ENCODE results near the gene BIN2. TPM values are rescaled to one million over a fixed set of nuclear protein-coding genes. Genes with fewer than 3 reads are reported as not detected.
"Not testable (repeated sequence)": the region's sequence is repeated elsewhere in the genome, so short reads cannot be mapped to it uniquely, and the experiment has no call there.

BIN2 gene
- total RNA-seq, 1 experiment from 2014 or later = not detected

GRCh38 chr12:51351913-51352532, 28.0 kb upstream of the BIN2 start:
- in situ Hi-C loops (cut with HindIII; ENCODE audit: low pct_unique_long_range_greater_than_20kb, low sequenced_read_pairs) = no loop called here
- DNase-seq (ENCODE audit: low read depth, low spot score) = peak; percentile 84

DNA sequence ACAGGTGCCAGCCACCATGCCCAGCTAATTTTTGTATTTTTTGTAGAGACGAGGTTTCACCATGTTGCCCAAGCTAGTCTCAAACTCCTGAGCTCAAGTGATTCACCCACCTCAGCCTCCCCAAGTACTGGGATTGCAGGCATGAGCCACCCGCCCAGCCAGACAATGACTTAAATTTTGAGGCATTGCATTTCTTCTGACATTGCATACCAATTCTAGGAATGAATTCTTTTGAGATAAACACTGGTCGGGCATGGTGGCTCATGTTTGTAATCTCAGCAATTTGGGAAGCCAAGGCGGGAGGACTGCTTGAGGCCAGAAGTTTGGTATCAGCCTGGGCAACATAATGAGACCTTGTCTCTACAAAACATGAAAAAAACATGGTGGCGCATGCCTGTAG, 25.1 kb upstream of the BIN2 start:
- DNase-seq (ENCODE audit: low read depth, low spot score) = no peak
- in situ Hi-C loops (cut with HindIII; ENCODE audit: low pct_unique_long_range_greater_than_20kb, low sequenced_read_pairs) = no loop called here

DNA sequence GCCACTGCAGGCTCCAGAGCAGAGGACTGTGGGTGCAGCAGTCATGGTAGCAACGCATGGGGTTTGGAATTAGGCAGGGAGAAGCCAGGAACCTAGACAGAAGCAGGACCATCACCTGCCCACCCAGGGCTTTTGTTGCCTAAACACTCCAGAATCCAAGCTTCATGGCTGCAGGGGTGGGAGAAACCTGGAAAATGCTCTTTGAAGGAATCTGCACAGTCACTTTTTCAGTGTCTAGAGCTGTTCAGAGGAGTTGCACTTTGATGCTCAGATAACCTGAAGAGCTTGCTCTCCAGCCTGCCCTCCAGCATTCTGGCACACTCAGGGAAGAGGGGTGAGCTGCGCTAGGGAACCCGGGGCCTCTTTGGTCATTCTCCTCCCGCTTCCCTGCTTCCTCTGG, 24.1 kb upstream of the BIN2 start:
- no peak for DNase-seq (ENCODE audit: low read depth, low spot score)
- in situ Hi-C loops (cut with HindIII; ENCODE audit: low pct_unique_long_range_greater_than_20kb, low sequenced_read_pairs) = no loop called here

GRCh38 chr12:51346581-51346980, 22.6 kb upstream of the BIN2 start, which contains the start of gene CELA1:
Gene CELA1 (minus strand): TSS chr12:51346679. CDS start chr12:51346638, 41 bp downstream.
- in situ Hi-C loops (cut with HindIII; ENCODE audit: low pct_unique_long_range_greater_than_20kb, low sequenced_read_pairs) = no loop called here
- no peak for DNase-seq (ENCODE audit: low read depth, low spot score)

DNA sequence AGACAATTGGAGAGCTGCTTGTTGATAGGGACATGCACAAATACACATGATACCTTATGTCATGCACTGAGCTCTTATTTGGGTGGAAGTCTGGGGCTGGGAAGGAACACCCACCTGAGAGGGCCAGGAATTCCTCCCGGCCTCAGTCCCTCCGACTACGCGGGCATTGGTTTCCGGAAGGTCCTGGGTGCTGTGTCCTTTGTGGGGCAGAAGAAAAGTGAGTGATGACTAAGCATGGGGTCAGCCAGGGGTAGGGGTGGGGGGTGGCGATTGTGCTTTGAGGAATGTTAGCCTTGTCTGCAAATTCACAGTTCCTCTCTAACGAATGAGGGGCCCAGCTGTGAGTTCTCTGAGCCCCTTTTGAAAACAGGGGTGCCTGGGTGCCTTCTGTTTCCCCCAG, 21.7 kb upstream of the BIN2 start:
- no peak for DNase-seq (ENCODE audit: low read depth, low spot score)
- in situ Hi-C loops (cut with HindIII; ENCODE audit: low pct_unique_long_range_greater_than_20kb, low sequenced_read_pairs) = no loop called here

GRCh38 chr12:51343201-51343600, 19.2 kb upstream of the BIN2 start:
- DNase-seq (ENCODE audit: low read depth, low spot score) = no peak
- in situ Hi-C loops (cut with HindIII; ENCODE audit: low pct_unique_long_range_greater_than_20kb, low sequenced_read_pairs) = no loop called here

GRCh38 chr12:51342416-51342815, 18.4 kb upstream of the BIN2 start:
- no peak for DNase-seq (ENCODE audit: low read depth, low spot score)
- in situ Hi-C loops (cut with HindIII; ENCODE audit: low pct_unique_long_range_greater_than_20kb, low sequenced_read_pairs) = no loop called here

DNA sequence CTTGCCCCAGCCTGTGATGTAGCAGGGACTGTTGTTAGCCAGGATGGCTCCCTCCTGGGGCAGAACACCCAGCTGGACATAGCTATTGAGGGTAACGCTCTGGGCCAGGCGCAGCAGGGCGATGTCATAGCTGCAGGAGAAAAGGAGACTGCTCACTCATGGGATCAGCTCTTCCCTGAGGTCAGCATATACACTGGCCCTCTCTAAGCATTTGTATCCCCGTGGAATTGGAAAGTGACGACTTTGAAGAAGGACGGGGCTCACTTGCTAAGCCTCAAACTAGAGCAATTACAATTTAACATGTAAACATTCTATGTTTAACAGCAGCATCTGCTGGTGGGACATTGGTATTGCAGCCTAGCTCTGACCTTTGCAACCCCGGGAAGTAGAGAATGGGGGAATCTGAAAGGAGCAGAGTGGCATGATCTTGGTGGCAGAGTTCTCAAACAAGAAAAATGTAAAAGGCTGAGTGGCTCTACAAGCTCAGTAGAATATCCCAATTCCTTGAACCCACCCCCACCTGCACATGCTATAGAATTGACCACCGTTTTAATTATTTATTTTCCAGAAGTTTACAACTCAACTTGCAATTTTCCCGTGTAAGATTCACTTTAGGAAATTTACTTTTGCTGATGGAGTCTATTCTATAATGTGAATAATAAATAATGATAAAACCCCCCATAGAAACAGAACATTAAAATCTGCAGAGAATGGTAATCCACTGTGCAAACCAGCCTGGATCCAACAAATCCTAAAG, 17.5 kb upstream of the BIN2 start:
- in situ Hi-C loops (cut with HindIII; ENCODE audit: low pct_unique_long_range_greater_than_20kb, low sequenced_read_pairs) = no loop called here
- DNase-seq (ENCODE audit: low read depth, low spot score) = peak; percentile 78

DNA sequence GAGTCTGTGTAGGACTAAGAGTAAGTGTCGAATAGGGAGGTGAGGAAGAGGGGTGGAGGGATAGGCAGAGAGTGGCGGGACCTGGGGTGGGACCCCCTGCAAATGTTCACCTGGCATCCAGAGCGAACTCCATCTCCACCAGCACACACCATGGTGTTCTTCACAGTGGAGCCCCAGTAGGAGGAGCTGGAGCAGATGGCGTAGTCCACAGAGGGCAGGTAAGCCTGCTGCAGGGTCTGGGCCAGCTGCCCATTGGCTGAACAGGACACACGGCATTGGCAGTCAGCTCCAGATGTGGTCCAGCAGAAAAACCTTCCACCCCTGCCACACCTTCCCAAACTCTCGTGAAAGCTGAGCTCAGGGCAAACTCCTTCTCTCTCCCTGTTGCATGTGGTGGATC, 15.8 kb upstream of the BIN2 start:
- no peak for DNase-seq (ENCODE audit: low read depth, low spot score)
- in situ Hi-C loops (cut with HindIII; ENCODE audit: low pct_unique_long_range_greater_than_20kb, low sequenced_read_pairs) = no loop called here

GRCh38 chr12:51337336-51337735, 13.4 kb upstream of the BIN2 start:
- DNase-seq (ENCODE audit: low read depth, low spot score); in situ Hi-C loops (cut with HindIII; ENCODE audit: low pct_unique_long_range_greater_than_20kb, low sequenced_read_pairs): not testable (repeated sequence)

GRCh38 chr12:51335931-51336330, 12.0 kb upstream of the BIN2 start:
- no peak for DNase-seq (ENCODE audit: low read depth, low spot score)
- in situ Hi-C loops (cut with HindIII; ENCODE audit: low pct_unique_long_range_greater_than_20kb, low sequenced_read_pairs) = no loop called here

DNA sequence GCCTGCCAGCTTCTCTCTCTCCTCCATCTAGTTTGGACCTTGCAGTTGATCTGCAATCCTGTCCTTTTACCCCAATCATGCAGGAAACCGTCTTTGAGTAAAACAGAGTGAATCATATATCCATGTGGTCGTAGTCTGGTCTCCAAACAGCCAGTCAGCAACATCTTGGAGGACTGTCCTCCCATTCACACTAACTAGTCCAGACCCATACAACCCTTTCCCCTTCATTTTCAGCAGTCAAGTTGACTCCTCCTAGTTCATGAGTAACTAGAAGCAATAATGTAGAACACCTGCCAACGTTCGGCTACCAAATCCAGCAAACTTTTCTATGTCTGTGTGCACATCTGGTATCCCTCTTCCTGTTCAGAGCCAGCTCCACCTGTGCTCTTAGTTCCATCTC, 10.8 kb upstream of the BIN2 start:
- in situ Hi-C loops (cut with HindIII; ENCODE audit: low pct_unique_long_range_greater_than_20kb, low sequenced_read_pairs) = no loop called here
- DNase-seq (ENCODE audit: low read depth, low spot score) = no peak

DNA sequence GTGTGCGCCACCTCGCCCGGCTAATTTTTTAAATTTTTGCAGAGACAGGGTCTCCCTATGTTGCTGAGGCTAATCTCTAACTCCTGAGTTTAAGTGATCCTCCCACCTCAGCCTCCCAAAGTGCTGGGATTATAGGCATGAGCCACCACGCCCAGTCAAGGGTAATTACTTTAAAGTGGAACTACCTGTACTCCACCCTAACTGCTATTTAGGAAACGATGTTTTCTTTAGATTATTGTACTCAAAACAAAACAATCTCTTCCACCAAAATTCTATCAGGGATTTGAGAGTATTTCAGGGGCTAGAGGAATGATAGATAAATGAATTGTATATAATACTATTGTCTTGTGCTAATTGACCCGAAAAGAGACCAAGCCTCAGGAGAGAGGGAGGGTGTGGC, 9.6 kb upstream of the BIN2 start:
- in situ Hi-C loops (cut with HindIII; ENCODE audit: low pct_unique_long_range_greater_than_20kb, low sequenced_read_pairs) = no loop called here
- DNase-seq (ENCODE audit: low read depth, low spot score) = no peak

DNA sequence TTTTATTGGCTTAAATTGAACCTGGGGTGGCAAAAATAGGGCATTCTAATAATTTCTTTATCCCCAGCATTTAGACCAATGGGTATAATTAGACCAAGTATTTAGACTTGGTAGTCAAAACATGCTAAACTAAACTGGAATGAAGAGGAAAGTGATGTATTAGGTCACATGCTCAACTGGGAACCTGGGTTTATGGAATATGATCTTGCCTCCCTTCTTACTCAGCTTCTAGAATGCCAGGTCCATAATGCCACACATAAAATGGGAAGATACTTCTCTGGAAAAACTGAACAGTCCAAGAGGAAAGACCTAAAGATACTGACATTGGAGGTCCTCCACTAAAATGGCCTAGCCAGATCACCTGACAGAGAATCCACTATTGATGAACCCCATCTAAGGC, 6.2 kb upstream of the BIN2 start:
- DNase-seq (ENCODE audit: low read depth, low spot score) = no peak
- in situ Hi-C loops (cut with HindIII; ENCODE audit: low pct_unique_long_range_greater_than_20kb, low sequenced_read_pairs) = no loop called here

- no peak for DNase-seq (ENCODE audit: low read depth, low spot score)
- in situ Hi-C loops (cut with HindIII; ENCODE audit: low pct_unique_long_range_greater_than_20kb, low sequenced_read_pairs) = no loop called here
Observed at GRCh38 chr12:51329742-51330141, 5.8 kb upstream of the BIN2 start.

DNA sequence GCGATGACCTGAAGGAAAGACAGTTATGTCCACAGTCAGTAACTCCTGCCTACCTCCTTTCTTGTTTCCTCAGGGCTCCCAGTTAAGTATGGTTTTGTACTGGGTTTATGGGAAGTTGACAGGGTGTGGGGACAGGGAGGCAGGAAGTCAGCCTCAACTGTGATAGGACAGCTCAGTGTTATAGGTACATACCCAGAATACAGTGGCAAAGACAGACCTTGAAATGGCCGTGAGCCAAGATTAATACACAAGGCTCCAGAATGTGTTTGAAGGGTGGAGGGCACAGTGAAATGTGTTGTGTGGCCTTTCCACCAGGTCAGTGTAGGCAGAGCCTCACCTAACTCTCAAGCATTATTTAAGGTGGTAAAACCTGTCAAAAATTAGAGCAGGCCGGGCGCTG, 4.6 kb upstream of the BIN2 start:
- in situ Hi-C loops (cut with HindIII; ENCODE audit: low pct_unique_long_range_greater_than_20kb, low sequenced_read_pairs) = no loop called here

GRCh38 chr12:51326698-51327439, 2.9 kb upstream of the BIN2 start:
- in situ Hi-C loops (cut with HindIII; ENCODE audit: low pct_unique_long_range_greater_than_20kb, low sequenced_read_pairs) = no loop called here
- DNase-seq (ENCODE audit: low read depth, low spot score) = peak; percentile 30

More for the DNA sequence above, 4.6 kb upstream of the BIN2 start:
- no peak for DNase-seq (ENCODE audit: low read depth, low spot score)

GRCh38 chr12:51324953-51325352, 979 bp upstream of the BIN2 start:
- no peak for DNase-seq (ENCODE audit: low read depth, low spot score)
- in situ Hi-C loops (cut with HindIII; ENCODE audit: low pct_unique_long_range_greater_than_20kb, low sequenced_read_pairs) = no loop called here
